Activated CD4-positive, CD25-positive, alpha-beta regulatory T cell treated with anti-CD3 and anti-CD28 coated beads, Interleukin-2, amount 50 U/mL, for 16 hours (primary cell): Measurements from ENCODE around the gene RBM27.
"Not testable (repeated sequence)": the region's sequence is repeated elsewhere in the genome, so short reads cannot be mapped to it uniquely, and the experiment has no call there.

ENCODE experiments used
- DNase-seq: peaks from one replicate; pipeline ENCODE4 v3.0.0-alpha.2; 2020; ENCODE audit warnings: low read depth, low spot score

RBM27 gene

DNA sequence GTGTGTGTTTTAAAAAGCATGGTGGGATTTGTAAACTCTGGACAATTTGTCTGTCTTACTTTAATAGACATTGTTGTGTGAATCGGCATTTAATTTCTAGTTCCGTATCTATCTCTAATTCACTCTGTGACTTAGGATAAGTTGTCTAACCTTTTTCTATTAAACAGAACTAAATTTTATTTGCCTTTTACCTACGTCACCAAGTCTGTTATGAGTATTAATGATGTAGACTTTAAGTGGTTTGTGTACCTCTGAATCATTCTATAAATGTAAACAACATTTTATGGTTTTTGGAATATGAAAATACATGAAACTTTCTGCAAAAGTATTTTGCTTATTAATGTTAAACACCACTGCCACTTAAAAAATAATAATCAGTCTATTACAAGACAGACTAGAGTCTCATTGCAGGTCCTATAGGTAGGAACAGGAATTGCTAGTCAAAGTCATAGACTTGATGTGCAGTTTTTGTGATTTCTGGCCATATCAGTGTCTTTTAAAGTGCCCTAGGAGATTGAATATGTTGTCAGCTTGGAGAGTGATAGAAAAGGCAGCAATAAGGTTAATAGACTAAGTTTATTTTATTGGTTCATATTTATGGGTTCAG is 5.6 kb downstream of the RBM27 start:
- DNase-seq, result no peak

DNA sequence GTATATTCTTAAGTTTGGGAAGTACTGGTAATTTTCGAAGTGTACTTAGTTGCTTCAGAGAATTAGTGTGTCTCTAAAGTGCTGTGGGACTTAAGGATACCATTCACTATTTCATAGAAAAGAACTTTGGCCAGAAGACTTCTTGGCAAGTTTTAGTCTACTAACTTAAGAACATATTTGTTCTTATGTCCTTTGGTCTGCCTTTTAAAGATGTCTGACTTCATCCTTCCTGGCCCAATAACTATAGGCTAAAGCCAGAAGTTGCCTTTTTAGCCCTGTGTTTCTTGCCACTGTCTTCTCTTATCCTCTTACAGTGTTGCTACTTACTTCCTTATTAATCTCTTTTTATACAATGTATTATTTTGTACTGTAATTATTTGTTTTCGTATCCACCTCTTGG is 6.3 kb downstream of the RBM27 start:
- DNase-seq, result no peak

DNA sequence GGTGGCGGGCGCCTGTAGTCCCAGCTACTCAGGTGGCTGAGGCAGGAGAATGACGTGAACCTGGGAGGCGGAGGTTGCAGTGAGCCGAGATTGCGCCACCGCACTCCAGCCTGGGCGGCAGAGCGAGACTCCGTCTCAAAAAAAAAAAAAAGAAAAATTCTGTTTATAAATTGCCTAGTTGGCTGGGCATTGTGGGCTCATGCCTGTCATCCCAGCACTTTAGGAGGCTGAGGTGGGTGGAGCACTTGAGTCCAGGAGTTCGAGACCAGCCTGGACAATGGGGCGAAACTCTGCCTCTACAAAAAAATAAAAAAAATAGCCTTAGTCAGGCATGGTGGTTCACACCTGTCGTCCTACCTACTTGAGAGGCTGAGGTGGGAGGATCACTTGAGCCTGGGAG is 7.4 kb downstream of the RBM27 start:
- not testable (repeated sequence) for DNase-seq

DNA sequence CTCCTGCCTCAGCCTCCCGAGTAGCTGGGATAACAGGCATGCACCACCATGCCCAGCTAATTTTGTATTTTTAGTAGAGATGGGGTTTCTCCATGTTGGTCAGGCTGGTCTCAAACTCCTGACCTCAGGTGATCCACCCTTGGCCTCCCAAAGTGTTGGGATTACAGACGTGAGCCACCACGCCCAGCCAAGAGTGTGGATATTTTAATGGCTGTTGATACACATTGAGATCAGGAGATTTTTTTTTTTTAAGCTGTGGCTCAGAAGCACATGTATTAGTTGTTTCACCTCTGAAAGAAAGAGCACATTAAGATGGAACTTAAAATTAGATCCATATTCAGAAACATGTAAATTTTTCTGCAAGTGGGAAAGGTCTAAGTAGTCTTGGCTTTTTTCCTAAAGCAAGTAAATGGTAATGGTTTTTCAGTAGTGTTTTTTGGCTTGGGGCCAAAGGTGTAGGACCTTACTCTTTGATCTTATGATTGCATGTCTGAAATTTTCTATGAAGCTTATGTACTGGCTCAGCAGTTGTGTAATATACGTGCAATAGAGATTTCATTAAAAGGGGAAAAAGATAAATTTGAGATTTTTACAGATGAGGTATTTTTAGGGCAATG is 9.9 kb downstream of the RBM27 start:
- no peak for DNase-seq

DNA sequence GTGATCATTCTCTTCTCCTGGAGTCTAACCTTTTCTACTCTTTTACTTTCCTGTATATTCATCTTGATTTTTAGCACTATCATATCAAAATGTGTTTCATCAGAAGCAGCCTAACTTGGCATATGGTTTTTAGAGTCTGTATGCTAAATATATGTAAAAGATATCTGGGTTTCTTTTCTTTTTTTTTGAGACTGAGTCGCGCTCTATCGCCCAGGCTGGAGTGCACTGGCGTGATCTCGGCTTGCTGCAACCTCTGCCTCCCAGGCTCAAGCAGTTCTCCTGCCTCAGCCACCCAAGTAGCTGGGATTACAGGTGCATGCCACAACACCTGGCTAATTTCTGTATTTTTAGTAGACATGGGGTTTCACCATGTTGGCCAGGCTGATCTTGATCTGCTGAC is 11.5 kb downstream of the RBM27 start:
- DNase-seq, result not testable (repeated sequence)

DNA sequence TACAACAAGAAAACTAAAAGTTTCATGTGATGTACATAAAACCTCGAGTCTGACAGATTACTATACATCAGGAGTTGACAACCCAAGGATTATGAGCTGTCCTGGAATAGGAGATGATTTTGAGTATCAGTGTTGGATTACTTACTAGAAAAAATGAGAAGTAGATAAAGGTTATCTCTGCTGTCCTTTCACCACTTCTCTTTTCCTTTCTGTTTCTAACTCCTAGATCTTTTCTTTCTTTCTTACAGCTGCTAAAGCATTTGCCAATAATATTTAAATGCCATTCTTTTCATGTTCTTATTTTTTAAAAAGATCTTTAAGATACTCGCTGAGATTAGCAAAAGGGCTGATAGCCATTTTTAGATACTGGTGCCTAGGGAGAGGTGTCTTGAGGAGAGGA is 14.8 kb downstream of the RBM27 start:
- no peak for DNase-seq

DNA sequence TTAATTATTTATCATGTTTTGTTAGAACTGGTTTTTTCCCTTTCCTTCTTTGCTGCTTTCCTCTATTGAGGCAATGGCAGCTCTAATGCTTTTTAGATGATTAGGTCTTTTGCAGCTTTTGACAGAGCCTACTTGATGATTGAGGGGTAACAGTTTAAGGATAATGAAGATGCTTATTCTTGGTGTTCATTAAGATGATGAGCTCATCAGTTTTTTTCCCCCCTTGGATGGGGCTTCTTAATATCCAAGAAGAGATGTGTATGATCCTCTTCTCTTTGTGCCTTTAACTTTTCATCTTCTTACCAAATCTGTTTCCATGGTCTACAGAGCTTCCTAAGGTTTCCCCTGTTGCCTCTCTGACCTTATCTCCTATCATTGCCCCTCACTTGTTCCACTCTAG is 15.8 kb downstream of the RBM27 start:
- no peak for DNase-seq

DNA sequence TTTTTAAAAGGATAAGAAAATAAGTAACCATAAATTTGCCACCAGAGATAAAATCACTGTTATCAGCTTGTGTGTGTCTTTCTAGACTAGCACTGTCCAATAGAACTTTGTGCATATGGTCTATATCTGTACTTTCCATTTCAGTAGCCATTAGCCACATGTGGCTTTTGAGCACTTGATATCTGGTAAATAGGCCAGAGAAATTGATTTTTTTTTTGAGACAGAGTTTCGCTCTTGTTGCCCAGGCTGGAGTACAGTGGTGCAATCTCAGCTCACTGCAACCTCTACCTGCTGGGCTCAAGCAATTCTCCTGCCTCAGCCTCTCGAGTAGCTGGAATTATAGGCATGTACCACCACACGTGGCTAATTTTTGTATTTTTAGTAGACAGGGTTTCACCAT is 17.8 kb downstream of the RBM27 start:
- DNase-seq, result no peak

DNA sequence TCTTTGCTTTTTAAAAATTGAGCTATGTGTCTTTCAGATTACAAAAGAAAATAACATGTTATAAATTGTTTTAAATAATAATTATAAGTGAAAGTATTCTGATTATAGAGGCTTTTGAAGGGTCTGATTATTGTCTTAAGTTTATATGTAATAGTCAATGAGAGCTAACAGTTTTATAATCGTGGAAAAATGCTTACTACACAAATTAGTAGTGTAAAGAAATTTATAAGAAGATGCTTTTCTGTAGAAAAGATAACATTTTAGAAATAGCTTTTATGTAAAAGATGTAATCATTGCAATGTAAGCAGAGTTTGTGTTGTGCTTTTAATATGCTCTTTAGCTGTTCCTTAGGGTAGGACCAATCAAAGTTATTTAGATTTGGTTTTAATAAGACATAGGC is 18.6 kb downstream of the RBM27 start:
- DNase-seq, result no peak

DNA sequence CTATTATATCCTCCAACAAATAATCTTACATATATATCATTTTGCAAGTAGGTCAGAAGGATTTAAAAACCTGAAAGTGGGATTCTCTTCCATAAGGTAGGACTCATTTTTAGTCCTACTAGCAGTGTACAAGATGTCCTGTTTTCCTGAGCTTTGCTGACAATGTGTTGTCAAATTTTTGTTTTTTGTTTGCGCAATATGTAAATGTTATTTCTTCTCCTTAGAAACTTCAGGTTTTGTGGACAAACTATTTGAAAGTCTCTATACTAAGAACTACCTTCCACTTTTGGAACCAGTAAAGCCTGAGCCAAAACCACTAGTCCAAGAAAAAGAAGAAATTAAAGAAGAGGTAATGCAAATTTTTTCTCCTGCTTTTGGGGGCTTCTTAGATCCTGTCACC is 19.8 kb downstream of the RBM27 start:
- no peak for DNase-seq

DNA sequence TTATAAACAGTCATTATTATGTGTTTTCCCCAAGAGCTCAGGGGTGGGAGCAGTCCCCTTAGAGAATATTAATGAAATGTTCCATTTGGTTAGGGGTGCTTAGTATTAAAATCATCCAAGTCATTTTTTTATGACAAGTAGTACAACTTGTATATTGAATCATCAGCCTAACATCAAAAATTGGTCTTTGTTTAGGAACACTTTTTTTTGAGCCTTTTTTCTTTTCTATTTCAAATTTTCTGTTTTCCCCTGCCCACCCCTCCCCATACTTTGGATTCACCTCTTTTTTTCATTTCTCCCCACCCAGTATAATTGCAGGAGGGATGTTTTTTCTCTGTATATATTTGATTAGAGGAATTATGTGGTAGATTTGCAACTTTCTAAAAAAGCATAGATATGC is 25.8 kb downstream of the RBM27 start:
- no peak for DNase-seq

DNA sequence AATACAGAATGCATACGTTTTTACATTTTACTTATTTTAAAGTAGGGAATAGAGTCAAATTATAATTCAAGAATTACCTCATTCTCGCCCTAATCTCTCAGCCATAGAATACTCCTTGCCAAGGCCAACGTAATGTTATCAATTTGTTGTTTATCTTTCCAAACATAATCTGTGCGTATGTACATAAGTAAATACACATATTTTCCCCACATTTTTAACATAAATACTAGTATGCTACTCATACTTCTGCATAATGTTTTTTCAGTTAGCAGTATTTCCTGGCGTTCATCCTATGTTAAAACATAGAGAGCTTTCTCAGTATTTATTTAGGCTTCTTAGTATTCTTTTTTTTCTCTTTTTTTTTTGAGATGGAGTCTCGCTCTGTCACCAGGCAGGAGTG is 28.8 kb downstream of the RBM27 start:
- no peak for DNase-seq

DNA sequence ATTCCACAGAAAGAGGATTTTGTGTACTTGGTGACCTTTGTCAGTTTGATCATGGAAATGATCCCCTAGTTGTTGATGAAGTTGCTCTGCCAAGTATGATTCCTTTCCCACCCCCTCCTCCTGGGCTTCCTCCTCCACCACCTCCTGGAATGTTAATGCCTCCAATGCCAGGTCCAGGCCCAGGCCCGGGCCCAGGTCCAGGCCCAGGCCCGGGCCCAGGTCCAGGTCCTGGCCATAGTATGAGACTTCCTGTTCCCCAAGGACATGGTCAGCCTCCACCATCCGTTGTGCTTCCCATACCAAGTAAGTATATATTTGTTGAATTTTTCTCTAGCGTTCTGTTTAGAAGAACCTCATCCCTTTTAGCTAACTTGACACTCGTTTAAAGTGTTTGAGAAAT is 30.0 kb downstream of the RBM27 start:
- no peak for DNase-seq

DNA sequence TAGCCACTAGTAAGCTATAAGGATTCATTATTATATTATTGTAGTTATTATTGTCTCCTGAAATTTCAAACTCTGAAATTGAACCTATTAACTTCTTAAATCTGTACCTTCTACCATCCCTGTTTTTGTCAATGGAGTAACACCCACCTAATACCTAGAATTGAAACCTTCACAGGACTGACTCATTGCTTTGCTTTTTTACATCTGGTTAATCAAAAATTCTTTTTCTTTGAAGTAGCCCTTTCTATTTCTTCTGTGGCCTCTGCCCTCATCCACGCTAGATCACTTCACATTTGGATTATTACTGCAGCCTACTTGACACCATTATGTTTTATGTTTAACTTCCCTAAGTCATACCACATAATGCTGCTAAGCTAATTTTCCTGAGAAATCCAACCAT is 35.6 kb downstream of the RBM27 start:
- no peak for DNase-seq

DNA sequence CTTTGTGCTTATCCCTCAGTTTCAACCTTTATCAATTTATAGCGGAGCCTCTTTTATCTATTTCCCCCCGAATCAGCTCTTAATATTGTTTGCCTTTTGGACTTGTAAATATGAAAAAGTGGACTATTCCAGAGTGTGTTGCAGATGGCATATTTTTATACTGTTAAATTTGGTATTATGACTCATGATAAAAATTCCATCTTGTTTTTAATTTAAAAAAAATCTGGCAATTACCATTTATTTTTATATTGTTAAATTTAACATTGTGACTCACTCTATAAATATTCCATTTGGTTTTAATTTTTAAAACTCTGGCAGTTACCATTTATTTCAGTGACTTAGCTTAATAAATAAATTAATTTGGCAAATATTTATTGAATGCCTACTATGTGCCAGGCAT is 37.5 kb downstream of the RBM27 start:
- no peak for DNase-seq

DNA sequence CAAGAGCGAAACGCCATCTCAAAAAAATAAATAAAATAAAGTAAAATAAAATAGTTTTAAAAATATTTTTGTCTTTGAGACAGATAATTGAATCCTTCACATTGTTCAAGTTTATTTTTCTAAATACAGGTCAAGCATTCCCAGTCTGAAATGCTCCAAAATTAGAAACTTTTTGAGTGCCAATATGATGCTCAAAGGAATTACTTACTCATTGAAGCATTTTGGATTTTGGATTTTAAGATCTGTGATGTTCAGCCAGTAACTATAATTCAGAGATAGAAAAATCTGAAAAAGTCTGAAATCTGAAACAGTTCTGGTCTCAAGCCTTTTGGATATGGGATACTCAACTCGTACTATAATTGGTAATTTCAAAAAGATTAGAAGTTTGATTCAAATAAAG is 39.8 kb downstream of the RBM27 start:
- DNase-seq, result no peak

DNA sequence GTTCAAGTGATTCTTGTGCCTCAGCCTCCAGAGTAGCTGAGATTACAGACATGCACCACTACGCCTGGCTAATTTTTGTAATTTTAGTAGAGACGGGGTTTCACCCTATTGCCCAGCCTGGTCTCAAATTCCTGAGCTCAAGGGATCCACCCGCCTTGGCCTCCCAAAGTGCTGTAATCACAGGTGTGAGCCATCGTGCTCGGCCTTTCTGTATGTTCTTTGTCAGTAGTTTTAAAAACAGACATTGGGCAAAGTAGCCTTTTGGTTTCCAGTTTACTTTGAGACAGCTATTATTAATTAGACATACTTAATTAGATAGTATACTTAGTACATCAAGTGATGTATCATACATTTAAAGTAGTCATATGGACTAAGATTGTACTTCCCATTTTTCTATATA is 45.2 kb downstream of the RBM27 start:
- no peak for DNase-seq

DNA sequence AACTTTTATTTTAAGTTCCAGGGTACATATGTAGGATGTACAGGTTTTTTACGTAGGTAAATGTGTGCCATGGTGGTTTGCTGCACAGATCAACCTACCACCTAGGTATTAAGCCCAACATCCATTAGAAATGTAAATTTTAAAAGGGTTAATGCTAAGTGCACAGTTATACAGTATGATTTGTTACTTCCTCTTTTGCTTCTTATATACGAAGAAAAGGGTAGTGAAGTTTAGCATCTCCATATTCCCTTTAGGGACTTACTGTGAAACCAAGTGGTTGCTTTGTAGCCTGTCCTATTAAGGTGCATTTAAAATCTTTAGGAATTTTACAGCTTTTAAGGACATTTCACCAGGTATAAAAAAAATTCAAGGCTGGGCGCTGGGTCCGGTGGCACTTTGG is 46.4 kb downstream of the RBM27 start:
- no peak for DNase-seq
